GM18870 (cell line): ENCODE data around the gene ABCB8.

Source experiments
- ATAC-seq: cut with Tn5 transposase; IDR thresholded peaks from one replicate; pipeline ENCODE4 v1.9.1; 2021; ENCODE audit warnings: moderate library complexity; ENCODE audit not compliant: unreplicated experiment

The ABCB8 gene

GRCh38 chr7:151056666-151057505, 28.6 kb downstream of the ABCB8 start:
- no peak for ATAC-seq

- peak; percentile 30 for ATAC-seq
Measured at GRCh38 chr7:151057506-151057988, 29.3 kb downstream of the ABCB8 start, which contains the start of gene CDK5. Gene CDK5 (minus strand): TSS chr7:151057897. CDS start chr7:151057848, 49 bp downstream.

GRCh38 chr7:151057989-151058780, 29.9 kb downstream of the ABCB8 start:
- peak; percentile 79 for ATAC-seq

GRCh38 chr7:151058781-151059366, 30.6 kb downstream of the ABCB8 start:
- no peak for ATAC-seq

- no peak for ATAC-seq
Measured at GRCh38 chr7:151059367-151060112, 31.3 kb downstream of the ABCB8 start, which contains the start of gene SLC4A2. Gene SLC4A2 (plus strand): TSS chr7:151059589. CDS start chr7:151061988, 2,399 bp downstream.

GRCh38 chr7:151060113-151060415, 31.8 kb downstream of the ABCB8 start:
- ATAC-seq, result no peak

GRCh38 chr7:151060416-151061212, 32.4 kb downstream of the ABCB8 start:
- no peak for ATAC-seq

- ATAC-seq, result no peak
Measured at GRCh38 chr7:151061213-151062110, 33.2 kb downstream of the ABCB8 start.

GRCh38 chr7:151062111-151062398, 33.8 kb downstream of the ABCB8 start:
- no peak for ATAC-seq

GRCh38 chr7:151062399-151063211, 34.4 kb downstream of the ABCB8 start:
- ATAC-seq, result no peak

GRCh38 chr7:151063212-151063561, 34.9 kb downstream of the ABCB8 start:
- no peak for ATAC-seq

- no peak for ATAC-seq
Measured at GRCh38 chr7:151064454-151064853, 36.2 kb downstream of the ABCB8 start.

- no peak for ATAC-seq
Measured at GRCh38 chr7:151064993-151065392, 36.7 kb downstream of the ABCB8 start.

GRCh38 chr7:151065516-151065915, 37.3 kb downstream of the ABCB8 start:
- ATAC-seq, result no peak

- ATAC-seq, result no peak
Measured at GRCh38 chr7:151066273-151066974, 38.2 kb downstream of the ABCB8 start.

- no peak for ATAC-seq
Measured at GRCh38 chr7:151068069-151068773, 40.0 kb downstream of the ABCB8 start.
